Ovary (tissue), 3 donors: ENCODE results near the gene TMEM107.

Source experiments
- CTCF ChIP-seq, 3 donors: fragments of 450-650 bp in 2 of 3; fragments of 200-600 bp in 1 of 3; IDR thresholded peaks; one replicate each; pipeline versions ENCODE4 v1.5.1 to v1.8.0; 2016 to 2022; ENCODE audit warnings: antibody characterized with exemption in 3 of 3, mild to moderate bottlenecking in 1 of 3
- EP300 ChIP-seq: sonication (generic); formaldehyde crosslinking; IDR thresholded peaks from one replicate; pipeline ENCODE4 v1.6.1; 2017; ENCODE audit warnings: antibody characterized with exemption
- donor health status: DM: no; HTN: no; CAD: no.

GRCh38 chr17:8122924-8123694, 53.1 kb downstream of the TMEM107 start:
- no peak for TF ChIP-seq CTCF (IDR thresholded peaks at IDR 0.05)
- no peak for TF ChIP-seq EP300
